HG02943 (cell line): ENCODE data around the gene KLRC1.
"Not testable (repeated sequence)": the region's sequence is repeated elsewhere in the genome, so short reads cannot be mapped to it uniquely, and the experiment has no call there.

Experiments
- ATAC-seq: cut with Tn5 transposase; IDR thresholded peaks from one replicate; pipeline ENCODE4 v1.9.1; 2021; ENCODE audit warnings: mild to moderate bottlenecking, low read depth, moderate library complexity; ENCODE audit not compliant: unreplicated experiment

Gene KLRC1

GRCh38 chr12:10453156-10453555, at the start of gene KLRC1:
TSS of gene KLRC1 (minus strand) at chr12:10453377. CDS start at chr12:10451156, 2,221 bp downstream.
- ATAC-seq, result no peak

GRCh38 chr12:10501030-10501429, 47.9 kb upstream of the KLRC1 start:
- ATAC-seq, result no peak

- no peak for ATAC-seq
Measured at GRCh38 chr12:10498042-10498441, 44.9 kb upstream of the KLRC1 start.

GRCh38 chr12:10497602-10498001, 44.4 kb upstream of the KLRC1 start:
- ATAC-seq, result no peak

GRCh38 chr12:10491766-10492165, 38.6 kb upstream of the KLRC1 start:
- no peak for ATAC-seq

- ATAC-seq, result not testable (repeated sequence)
Measured at GRCh38 chr12:10487328-10487727, 34.2 kb upstream of the KLRC1 start.

- ATAC-seq, result not testable (repeated sequence)
Measured at GRCh38 chr12:10481901-10482300, 28.7 kb upstream of the KLRC1 start.

- not testable (repeated sequence) for ATAC-seq
Measured at GRCh38 chr12:10472808-10473207, 19.6 kb upstream of the KLRC1 start.

GRCh38 chr12:10469701-10470100, 16.5 kb upstream of the KLRC1 start:
- no peak for ATAC-seq

- no peak for ATAC-seq
Measured at GRCh38 chr12:10466311-10466710, 13.1 kb upstream of the KLRC1 start.

- no peak for ATAC-seq
Measured at GRCh38 chr12:10457760-10458159, 4.6 kb upstream of the KLRC1 start.

- no peak for ATAC-seq
Measured at GRCh38 chr12:10456856-10457255, 3.7 kb upstream of the KLRC1 start.

GRCh38 chr12:10455766-10456165, 2.6 kb upstream of the KLRC1 start:
- ATAC-seq, result no peak

GRCh38 chr12:10454531-10454930, 1.4 kb upstream of the KLRC1 start:
- ATAC-seq, result no peak

GRCh38 chr12:10448236-10448635, 4.9 kb downstream of the KLRC1 start:
- ATAC-seq, result no peak

GRCh38 chr12:10446052-10446451, 7.1 kb downstream of the KLRC1 start:
- not testable (repeated sequence) for ATAC-seq

GRCh38 chr12:10441144-10441543, 12.0 kb downstream of the KLRC1 start:
- not testable (repeated sequence) for ATAC-seq

GRCh38 chr12:10439608-10440274, 13.4 kb downstream of the KLRC1 start:
- not testable (repeated sequence) for ATAC-seq

GRCh38 chr12:10437601-10438000, 15.6 kb downstream of the KLRC1 start:
- ATAC-seq, result not testable (repeated sequence)

GRCh38 chr12:10435816-10436215, 17.4 kb downstream of the KLRC1 start, which contains the start of gene KLRC2:
TSS of gene KLRC2 (minus strand) at chr12:10436010. CDS start at chr12:10435986, 24 bp downstream.
- not testable (repeated sequence) for ATAC-seq

- ATAC-seq, result not testable (repeated sequence)
Measured at GRCh38 chr12:10430623-10431022, 22.6 kb downstream of the KLRC1 start.

- ATAC-seq, result not testable (repeated sequence)
Measured at GRCh38 chr12:10425938-10426337, 27.2 kb downstream of the KLRC1 start.
